ENCODE data around the gene LPXN.

LPXN gene

DNA sequence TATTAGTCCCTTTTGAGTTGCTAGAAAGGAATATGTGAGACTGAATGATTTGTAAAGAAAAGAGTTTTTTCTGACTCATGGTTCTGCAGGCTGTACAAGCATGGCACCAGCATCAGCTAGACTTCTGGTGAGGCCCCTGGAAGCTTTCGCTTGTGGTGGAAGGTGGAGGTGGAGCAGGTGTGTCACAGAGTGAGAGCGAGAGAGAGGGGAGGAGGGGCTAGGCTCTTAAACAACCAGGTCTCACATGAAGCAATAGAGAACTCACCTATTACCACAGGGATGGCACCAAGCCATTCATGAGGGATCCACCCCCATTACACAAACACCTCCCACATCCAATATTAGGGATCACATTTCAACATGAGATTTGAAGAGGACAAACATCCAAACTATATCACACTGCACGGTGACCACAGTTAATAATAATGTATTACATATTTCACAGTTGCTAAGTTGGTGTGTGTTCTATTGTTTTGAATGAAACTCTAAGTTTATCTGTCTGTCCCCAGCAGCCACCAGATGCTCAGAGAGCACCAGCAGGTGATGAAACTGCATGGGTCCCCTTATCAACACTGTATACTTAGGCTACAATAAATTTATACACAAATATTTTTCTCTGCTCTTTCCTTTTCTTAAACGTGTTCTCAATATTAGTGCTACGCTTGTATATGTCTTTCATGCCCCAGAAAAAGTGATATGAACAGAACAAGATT is 17.3 kb upstream of the LPXN start:
- H3K4me1 ChIP-seq (ENCODE audit: control insufficient read depth in 1 of 2, insufficient read depth in 1 of 2, low read depth in 1 of 2, low read length in 1 of 2): no peaks in the 10 kb centered on the region
- H3K36me3 ChIP-seq: peaks cover 7% of the 10 kb centered on the region
- H3K27ac ChIP-seq: no peak overlapping the region
- no peak for TF ChIP-seq CTCF (IDR thresholded peaks at IDR 0.05)
- H3K27me3 ChIP-seq: no peaks in the 10 kb centered on the region
- H3K9me3 ChIP-seq: no peaks in the 10 kb centered on the region
- H3K4me3 ChIP-seq (ENCODE audit: low read depth in 1 of 2, low read length in 1 of 2): no peak overlapping the region

DNA sequence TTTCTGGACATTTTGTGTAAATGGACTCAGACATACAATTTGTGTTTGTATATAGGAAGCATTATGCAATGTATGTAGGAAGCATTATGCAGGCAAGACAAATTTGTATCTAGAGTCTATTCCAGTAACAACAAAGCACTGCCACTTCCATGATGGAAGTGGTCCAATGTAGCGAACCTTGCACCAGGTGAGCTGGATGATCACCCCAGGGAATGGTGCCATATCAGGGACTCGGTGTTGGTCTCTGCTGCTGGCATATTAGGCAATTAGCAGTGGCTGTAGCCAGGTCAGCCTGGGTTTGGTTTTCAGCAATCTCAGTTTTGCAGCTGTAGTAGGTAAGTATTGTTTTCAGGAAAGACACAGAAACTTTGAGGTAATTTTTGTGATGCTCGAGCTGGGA is 16.0 kb upstream of the LPXN start:
- Histone ChIP-seq H3K9me3 (no peaks in the 10 kb centered on the region), H3K4me1 (ENCODE audit: control insufficient read depth in 1 of 2, insufficient read depth in 1 of 2, low read depth in 1 of 2, low read length in 1 of 2) (peaks cover 0 to 3% of the 10 kb centered on the region in 2 experiments), H3K27ac (no peak overlapping the region), H3K36me3 (peaks cover 7% of the 10 kb centered on the region), H3K27me3 (no peaks in the 10 kb centered on the region), H3K4me3 (ENCODE audit: low read depth in 1 of 2, low read length in 1 of 2) (no peak overlapping the region)
- no peak for TF ChIP-seq CTCF (IDR thresholded peaks at IDR 0.05)

- TF ChIP-seq CTCF (IDR thresholded peaks at IDR 0.05): no peak
- H3K27ac ChIP-seq: peak overlapping the region; percentile 48
These were observed 11.3 kb upstream of the LPXN start for GRCh38 chr11:58586998-58587397.

DNA sequence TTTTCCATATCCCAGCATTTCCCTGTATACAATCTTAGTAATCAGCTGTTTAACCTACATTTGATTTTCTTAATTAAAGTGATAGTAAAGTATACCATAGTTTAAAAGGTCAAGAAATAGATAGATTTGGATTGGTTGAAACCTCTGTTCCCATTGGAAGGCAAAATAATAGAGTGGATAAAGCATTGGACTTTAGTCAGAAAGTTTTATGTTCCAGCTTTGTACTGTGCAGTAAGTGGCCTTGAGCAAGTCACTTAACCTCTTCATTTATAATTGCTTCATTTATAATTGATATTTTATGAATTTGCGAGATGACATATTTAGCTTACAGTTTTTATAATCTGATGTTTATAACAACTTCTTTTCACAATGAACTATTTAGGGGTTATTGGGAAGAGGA is 6.8 kb upstream of the LPXN start:
- no peak for TF ChIP-seq CTCF (IDR thresholded peaks at IDR 0.05)
- H3K27me3 ChIP-seq: no peaks in the 10 kb centered on the region
- no peak overlapping the region for H3K4me3 ChIP-seq (ENCODE audit: low read depth in 1 of 2, low read length in 1 of 2)
- H3K4me1 ChIP-seq (ENCODE audit: control insufficient read depth in 1 of 2, insufficient read depth in 1 of 2, low read depth in 1 of 2, low read length in 1 of 2): peaks cover 17 to 23% of the 10 kb centered on the region in 2 experiments
- H3K9me3 ChIP-seq: no peaks in the 10 kb centered on the region
- no peaks in the 10 kb centered on the region for H3K36me3 ChIP-seq
- no peak overlapping the region for H3K27ac ChIP-seq

More at GRCh38 chr11:58586998-58587397, 11.3 kb upstream of the LPXN start:
- Histone ChIP-seq H3K36me3 (no peaks in the 10 kb centered on the region), H3K27me3 (no peaks in the 10 kb centered on the region), H3K4me1 (ENCODE audit: control insufficient read depth in 1 of 2, insufficient read depth in 1 of 2, low read depth in 1 of 2, low read length in 1 of 2) (peaks cover 0 to 3% of the 10 kb centered on the region in 2 experiments), H3K4me3 (ENCODE audit: low read depth in 1 of 2, low read length in 1 of 2) (no peak overlapping the region), H3K9me3 (no peaks in the 10 kb centered on the region)

GRCh38 chr11:58580311-58580710 is 4.7 kb upstream of the LPXN start:
- Histone ChIP-seq H3K4me3 (ENCODE audit: low read depth in 1 of 2, low read length in 1 of 2) (peak overlapping the region; percentile 75 to 99), H3K27ac (peak overlapping the region; percentile 98), H3K27me3 (no peaks in the 10 kb centered on the region), H3K4me1 (ENCODE audit: control insufficient read depth in 1 of 2, insufficient read depth in 1 of 2, low read depth in 1 of 2, low read length in 1 of 2) (peaks cover 39 to 42% of the 10 kb centered on the region in 2 experiments), H3K9me3 (no peaks in the 10 kb centered on the region), H3K36me3 (no peaks in the 10 kb centered on the region)
- TF ChIP-seq CTCF (IDR thresholded peaks at IDR 0.05): no peak
